A673 (cell line): ENCODE results near the gene AOPEP.

Experiments used
- CTCF ChIP-seq: fragments of 300-800, 200-600 bp; sonication (generic); conservative IDR thresholded peaks from 2 replicates; pipeline ENCODE4 v1.5.1; 2017; ENCODE audit warnings: low read depth, mild to moderate bottlenecking, antibody characterized with exemption, low read length, moderate library complexity, mixed read lengths
- EZH2 ChIP-seq: fragments of 200-600 bp; sonication (generic); IDR thresholded peaks from 2 replicates; pipeline ENCODE4 v1.6.1; 2017; ENCODE audit warnings: borderline replicate concordance, low read depth, mild to moderate bottlenecking, mixed read lengths, antibody characterized with exemption, low read length; ENCODE audit not compliant: poor library complexity, severe bottlenecking

DNA sequence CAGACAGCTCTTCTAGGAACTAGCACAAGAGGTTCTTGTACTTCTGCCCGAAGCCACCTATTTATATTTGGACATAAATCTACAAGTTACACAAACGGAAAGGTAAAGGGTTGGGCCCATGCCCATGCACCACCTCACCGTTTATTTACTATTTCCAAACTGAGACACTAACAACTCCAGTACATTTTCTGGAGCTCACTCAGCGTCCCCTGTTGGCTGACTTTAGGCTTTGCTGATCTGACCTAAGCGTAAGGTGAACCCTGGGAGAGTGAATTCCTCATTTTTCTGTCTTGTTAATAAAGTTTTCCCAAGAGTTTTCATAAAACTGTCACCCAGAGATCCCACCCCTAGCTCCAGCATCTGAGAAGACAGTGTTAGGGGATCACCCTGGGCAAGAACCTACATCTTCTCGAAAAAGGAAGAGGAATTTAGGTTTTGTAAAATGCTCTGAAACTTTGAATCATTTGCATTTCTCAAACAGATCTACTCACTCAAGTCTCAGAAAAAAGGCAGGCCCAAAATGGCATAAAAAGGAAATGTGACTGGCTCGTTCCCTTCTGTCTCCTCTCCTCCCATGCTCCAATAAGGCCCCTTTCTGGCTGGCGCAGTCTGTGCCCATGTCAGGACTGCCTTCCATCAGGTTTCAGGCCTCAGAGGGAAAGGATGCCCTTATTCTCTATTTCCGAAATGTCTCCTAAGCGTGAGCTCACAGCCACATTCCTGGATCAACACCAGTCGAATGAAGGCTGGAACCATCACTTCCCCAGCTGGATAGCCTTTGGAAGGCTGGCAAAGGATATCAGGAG lies 389.7 kb downstream of the AOPEP start:
- TF ChIP-seq CTCF (peak; percentile 39), EZH2 (no peak)
